DOHH2 (cell line): Measurements from ENCODE around the gene MYOZ2.

Experiments used
- CTCF ChIP-seq: fragments of 200-600 bp; sonication (generic); IDR thresholded peaks from one replicate; pipeline ENCODE4 v1.5.1; 2014; ENCODE audit warnings: antibody characterized with exemption, mild to moderate bottlenecking, low read depth, low read length; ENCODE audit not compliant: poor library complexity, severe bottlenecking
- EZH2phosphoT487 ChIP-seq: fragments of 200-600 bp; sonication (generic); IDR thresholded peaks from 2 replicates; pipeline ENCODE4 v1.6.1; 2017; ENCODE audit warnings: borderline replicate concordance, mild to moderate bottlenecking, antibody characterized with exemption, low read length, moderate library complexity, mixed read lengths

- TF ChIP-seq CTCF (peak; percentile 61), EZH2phosphoT487 (no peak)
Observed at GRCh38 chr4:119212964-119213606, 77.5 kb downstream of the MYOZ2 start.
